ENCODE data around the gene NFYC. TPM values are rescaled to one million over a fixed set of nuclear protein-coding genes. Genes with fewer than 3 reads are reported as not detected.
A peak's percentile ranks its signal among the peaks of the same experiment; 100 is the strongest.

NFYC gene
- total and polyA plus RNA-seq, 2 experiments from 2014 or later, result 36.2 to 42.7 TPM

GRCh38 chr1:40661678-40662077 lies 29.8 kb upstream of the NFYC start:
- H3K27me3 ChIP-seq (ENCODE audit: insufficient read depth), result no peaks in the 10 kb centered on the region
- Mint-ChIP-seq H3K27ac (peak overlapping the region; percentile 40; the same call in 1 of the 2 replicates), H3K4me1 (peaks cover 35% of the 10 kb centered on the region), H3K36me3 (ENCODE audit: low read depth) (peaks cover 5% of the 10 kb centered on the region; the same call in 1 of the 3 replicates), H3K27me3 (ENCODE audit: insufficient read depth, low read depth, poor library complexity) (peaks cover 13% of the 10 kb centered on the region), H3K4me3 (no peak overlapping the region), H3K9me3 (no peaks in the 10 kb centered on the region)
- H3K36me3 ChIP-seq (ENCODE audit: insufficient read depth), result no peaks in the 10 kb centered on the region
- H3K4me2 ChIP-seq, result no peak overlapping the region
- H3K4me1 ChIP-seq (ENCODE audit: insufficient read depth), result peaks cover 30% of the 10 kb centered on the region
- H3K79me2 ChIP-seq (replicated peaks; ENCODE audit: insufficient read depth), result no peaks in the 10 kb centered on the region
- TF ChIP-seq EZH2 (IDR thresholded peaks at IDR 0.05; ENCODE audit: low read depth, unreplicated experiment) (no peak), CREB1 (CRISPR knock-in tag; IDR thresholded peaks at IDR 0.05; ENCODE audit: low read depth) (no peak), ZNF331 (CRISPR knock-in tag; IDR thresholded peaks at IDR 0.05; ENCODE audit: low read depth) (no peak), EZH2phosphoT487 (IDR thresholded peaks at IDR 0.05; ENCODE audit: unreplicated experiment) (no peak), CTCF (conservative IDR thresholded peaks at IDR 0.05; ENCODE audit: low read depth in 2 of 2) (no peak), ZNF114 (CRISPR knock-in tag; IDR thresholded peaks at IDR 0.05) (no peak), JUNB (IDR thresholded peaks at IDR 0.05; ENCODE audit: unreplicated experiment) (no peak), ETS1 (IDR thresholded peaks at IDR 0.05) (no peak), NANOG (IDR thresholded peaks at IDR 0.05; ENCODE audit: borderline replicate concordance) (no peak), POLR2AphosphoS5 (IDR thresholded peaks at IDR 0.05; ENCODE audit: low read depth) (no peak), STAT1 (IDR thresholded peaks at IDR 0.05; ENCODE audit: unreplicated experiment) (no peak)
- TF ChIP-seq, protein P1, sequence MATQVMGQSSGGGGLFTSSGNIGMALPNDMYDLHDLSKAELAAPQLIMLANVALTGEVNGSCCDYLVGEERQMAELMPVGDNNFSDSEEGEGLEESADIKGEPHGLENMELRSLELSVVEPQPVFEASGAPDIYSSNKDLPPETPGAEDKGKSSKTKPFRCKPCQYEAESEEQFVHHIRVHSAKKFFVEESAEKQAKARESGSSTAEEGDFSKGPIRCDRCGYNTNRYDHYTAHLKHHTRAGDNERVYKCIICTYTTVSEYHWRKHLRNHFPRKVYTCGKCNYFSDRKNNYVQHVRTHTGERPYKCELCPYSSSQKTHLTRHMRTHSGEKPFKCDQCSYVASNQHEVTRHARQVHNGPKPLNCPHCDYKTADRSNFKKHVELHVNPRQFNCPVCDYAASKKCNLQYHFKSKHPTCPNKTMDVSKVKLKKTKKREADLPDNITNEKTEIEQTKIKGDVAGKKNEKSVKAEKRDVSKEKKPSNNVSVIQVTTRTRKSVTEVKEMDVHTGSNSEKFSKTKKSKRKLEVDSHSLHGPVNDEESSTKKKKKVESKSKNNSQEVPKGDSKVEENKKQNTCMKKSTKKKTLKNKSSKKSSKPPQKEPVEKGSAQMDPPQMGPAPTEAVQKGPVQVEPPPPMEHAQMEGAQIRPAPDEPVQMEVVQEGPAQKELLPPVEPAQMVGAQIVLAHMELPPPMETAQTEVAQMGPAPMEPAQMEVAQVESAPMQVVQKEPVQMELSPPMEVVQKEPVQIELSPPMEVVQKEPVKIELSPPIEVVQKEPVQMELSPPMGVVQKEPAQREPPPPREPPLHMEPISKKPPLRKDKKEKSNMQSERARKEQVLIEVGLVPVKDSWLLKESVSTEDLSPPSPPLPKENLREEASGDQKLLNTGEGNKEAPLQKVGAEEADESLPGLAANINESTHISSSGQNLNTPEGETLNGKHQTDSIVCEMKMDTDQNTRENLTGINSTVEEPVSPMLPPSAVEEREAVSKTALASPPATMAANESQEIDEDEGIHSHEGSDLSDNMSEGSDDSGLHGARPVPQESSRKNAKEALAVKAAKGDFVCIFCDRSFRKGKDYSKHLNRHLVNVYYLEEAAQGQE (IDR thresholded peaks at IDR 0.05; ENCODE audit: unreplicated experiment), result no peak
- TF ChIP-seq, protein P2, sequence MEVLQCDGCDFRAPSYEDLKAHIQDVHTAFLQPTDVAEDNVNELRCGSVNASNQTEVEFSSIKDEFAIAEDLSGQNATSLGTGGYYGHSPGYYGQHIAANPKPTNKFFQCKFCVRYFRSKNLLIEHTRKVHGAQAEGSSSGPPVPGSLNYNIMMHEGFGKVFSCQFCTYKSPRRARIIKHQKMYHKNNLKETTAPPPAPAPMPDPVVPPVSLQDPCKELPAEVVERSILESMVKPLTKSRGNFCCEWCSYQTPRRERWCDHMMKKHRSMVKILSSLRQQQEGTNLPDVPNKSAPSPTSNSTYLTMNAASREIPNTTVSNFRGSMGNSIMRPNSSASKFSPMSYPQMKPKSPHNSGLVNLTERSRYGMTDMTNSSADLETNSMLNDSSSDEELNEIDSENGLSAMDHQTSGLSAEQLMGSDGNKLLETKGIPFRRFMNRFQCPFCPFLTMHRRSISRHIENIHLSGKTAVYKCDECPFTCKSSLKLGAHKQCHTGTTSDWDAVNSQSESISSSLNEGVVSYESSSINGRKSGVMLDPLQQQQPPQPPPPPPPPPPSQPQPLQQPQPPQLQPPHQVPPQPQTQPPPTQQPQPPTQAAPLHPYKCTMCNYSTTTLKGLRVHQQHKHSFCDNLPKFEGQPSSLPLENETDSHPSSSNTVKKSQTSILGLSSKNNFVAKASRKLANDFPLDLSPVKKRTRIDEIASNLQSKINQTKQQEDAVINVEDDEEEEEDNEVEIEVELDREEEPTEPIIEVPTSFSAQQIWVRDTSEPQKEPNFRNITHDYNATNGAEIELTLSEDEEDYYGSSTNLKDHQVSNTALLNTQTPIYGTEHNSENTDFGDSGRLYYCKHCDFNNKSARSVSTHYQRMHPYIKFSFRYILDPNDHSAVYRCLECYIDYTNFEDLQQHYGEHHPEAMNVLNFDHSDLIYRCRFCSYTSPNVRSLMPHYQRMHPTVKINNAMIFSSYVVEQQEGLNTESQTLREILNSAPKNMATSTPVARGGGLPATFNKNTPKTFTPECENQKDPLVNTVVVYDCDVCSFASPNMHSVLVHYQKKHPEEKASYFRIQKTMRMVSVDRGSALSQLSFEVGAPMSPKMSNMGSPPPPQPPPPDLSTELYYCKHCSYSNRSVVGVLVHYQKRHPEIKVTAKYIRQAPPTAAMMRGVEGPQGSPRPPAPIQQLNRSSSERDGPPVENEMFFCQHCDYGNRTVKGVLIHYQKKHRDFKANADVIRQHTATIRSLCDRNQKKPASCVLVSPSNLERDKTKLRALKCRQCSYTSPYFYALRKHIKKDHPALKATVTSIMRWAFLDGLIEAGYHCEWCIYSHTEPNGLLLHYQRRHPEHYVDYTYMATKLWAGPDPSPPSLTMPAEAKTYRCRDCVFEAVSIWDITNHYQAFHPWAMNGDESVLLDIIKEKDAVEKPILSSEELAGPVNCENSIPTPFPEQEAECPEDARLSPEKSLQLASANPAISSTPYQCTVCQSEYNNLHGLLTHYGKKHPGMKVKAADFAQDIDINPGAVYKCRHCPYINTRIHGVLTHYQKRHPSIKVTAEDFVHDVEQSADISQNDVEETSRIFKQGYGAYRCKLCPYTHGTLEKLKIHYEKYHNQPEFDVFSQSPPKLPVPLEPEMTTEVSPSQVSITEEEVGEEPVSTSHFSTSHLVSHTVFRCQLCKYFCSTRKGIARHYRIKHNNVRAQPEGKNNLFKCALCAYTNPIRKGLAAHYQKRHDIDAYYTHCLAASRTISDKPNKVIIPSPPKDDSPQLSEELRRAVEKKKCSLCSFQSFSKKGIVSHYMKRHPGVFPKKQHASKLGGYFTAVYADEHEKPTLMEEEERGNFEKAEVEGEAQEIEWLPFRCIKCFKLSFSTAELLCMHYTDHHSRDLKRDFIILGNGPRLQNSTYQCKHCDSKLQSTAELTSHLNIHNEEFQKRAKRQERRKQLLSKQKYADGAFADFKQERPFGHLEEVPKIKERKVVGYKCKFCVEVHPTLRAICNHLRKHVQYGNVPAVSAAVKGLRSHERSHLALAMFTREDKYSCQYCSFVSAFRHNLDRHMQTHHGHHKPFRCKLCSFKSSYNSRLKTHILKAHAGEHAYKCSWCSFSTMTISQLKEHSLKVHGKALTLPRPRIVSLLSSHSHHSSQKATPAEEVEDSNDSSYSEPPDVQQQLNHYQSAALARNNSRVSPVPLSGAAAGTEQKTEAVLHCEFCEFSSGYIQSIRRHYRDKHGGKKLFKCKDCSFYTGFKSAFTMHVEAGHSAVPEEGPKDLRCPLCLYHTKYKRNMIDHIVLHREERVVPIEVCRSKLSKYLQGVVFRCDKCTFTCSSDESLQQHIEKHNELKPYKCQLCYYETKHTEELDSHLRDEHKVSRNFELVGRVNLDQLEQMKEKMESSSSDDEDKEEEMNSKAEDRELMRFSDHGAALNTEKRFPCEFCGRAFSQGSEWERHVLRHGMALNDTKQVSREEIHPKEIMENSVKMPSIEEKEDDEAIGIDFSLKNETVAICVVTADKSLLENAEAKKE (CRISPR knock-in tag; IDR thresholded peaks at IDR 0.05), result no peak
- no peaks in the 10 kb centered on the region for H3K9me2 ChIP-seq (ENCODE audit: insufficient read depth)
- H4K20me1 ChIP-seq (replicated peaks; ENCODE audit: insufficient read depth), result no peaks in the 10 kb centered on the region
- DNase-seq (ENCODE audit: low spot score) (no peak), ATAC-seq (no peak)
- no peaks in the 10 kb centered on the region for H3F3A ChIP-seq (replicated peaks; ENCODE audit: low read depth)
- no peak overlapping the region for H3K4me3 ChIP-seq
- no peak overlapping the region for H3K27ac ChIP-seq (ENCODE audit: low read depth)
- H2AFZ ChIP-seq, result no peak overlapping the region

Measured in GM23338 (cell line).